ENCODE results near the gene ZC3H18.
"Not testable (repeated sequence)": the region's sequence is repeated elsewhere in the genome, so short reads cannot be mapped to it uniquely, and the experiment has no call there.

Gene ZC3H18

GRCh38 chr16:88605186-88606147 lies 35.3 kb downstream of the ZC3H18 start:
- no peak for TF ChIP-seq POLR2A (IDR thresholded peaks at IDR 0.05; ENCODE audit: extremely low read depth, insufficient read length)
- no peak for TF ChIP-seq MYC (IDR thresholded peaks at IDR 0.05; ENCODE audit: low read depth, low read length)
- TF ChIP-seq CTCF (IDR thresholded peaks at IDR 0.05; ENCODE audit: low read depth, low read length) = no peak
- no peak for TF ChIP-seq MAX (IDR thresholded peaks at IDR 0.05; ENCODE audit: low read depth, low read length)
- DNase-seq (ENCODE audit: low read depth) = no peak
- H3K4me3 ChIP-seq (ENCODE audit: low read depth, low read length) = no peak overlapping the region

GRCh38 chr16:88606148-88606757 lies 36.0 kb downstream of the ZC3H18 start:
- no peak overlapping the region for H3K4me3 ChIP-seq (ENCODE audit: low read depth, low read length)
- no peak for DNase-seq (ENCODE audit: low read depth)
- TF ChIP-seq MYC (IDR thresholded peaks at IDR 0.05; ENCODE audit: low read depth, low read length) = no peak
- no peak for TF ChIP-seq MAX (IDR thresholded peaks at IDR 0.05; ENCODE audit: low read depth, low read length)
- TF ChIP-seq CTCF (IDR thresholded peaks at IDR 0.05; ENCODE audit: low read depth, low read length) = no peak
- TF ChIP-seq POLR2A (IDR thresholded peaks at IDR 0.05; ENCODE audit: extremely low read depth, insufficient read length) = no peak

- no peak for TF ChIP-seq MAX (IDR thresholded peaks at IDR 0.05; ENCODE audit: low read depth, low read length)
- TF ChIP-seq MYC (IDR thresholded peaks at IDR 0.05; ENCODE audit: low read depth, low read length) = no peak
- no peak for TF ChIP-seq CTCF (IDR thresholded peaks at IDR 0.05; ENCODE audit: low read depth, low read length)
- TF ChIP-seq POLR2A (IDR thresholded peaks at IDR 0.05; ENCODE audit: extremely low read depth, insufficient read length) = no peak
- H3K4me3 ChIP-seq (ENCODE audit: low read depth, low read length) = no peak overlapping the region
- no peak for DNase-seq (ENCODE audit: low read depth)
Observed at GRCh38 chr16:88608076-88608475, 37.9 kb downstream of the ZC3H18 start.

GRCh38 chr16:88609426-88609825 lies 39.2 kb downstream of the ZC3H18 start:
- DNase-seq (ENCODE audit: low read depth); H3K4me3 ChIP-seq (ENCODE audit: low read depth, low read length): not testable (repeated sequence)

- TF ChIP-seq MAX (IDR thresholded peaks at IDR 0.05; ENCODE audit: low read depth, low read length) (no peak), CTCF (IDR thresholded peaks at IDR 0.05; ENCODE audit: low read depth, low read length) (peak; percentile 1)
- no peak overlapping the region for H3K4me3 ChIP-seq (ENCODE audit: low read depth, low read length)
- no peak for DNase-seq (ENCODE audit: low read depth)
Observed at GRCh38 chr16:88610080-88610479, 39.9 kb downstream of the ZC3H18 start.

GRCh38 chr16:88610909-88611812 lies 41.0 kb downstream of the ZC3H18 start:
- DNase-seq (ENCODE audit: low read depth) = no peak
- H3K4me3 ChIP-seq (ENCODE audit: low read depth, low read length) = no peak overlapping the region

More at GRCh38 chr16:88610909-88611812, 41.0 kb downstream of the ZC3H18 start:
- no peak for TF ChIP-seq MAX (IDR thresholded peaks at IDR 0.05; ENCODE audit: low read depth, low read length)
- TF ChIP-seq MYC (IDR thresholded peaks at IDR 0.05; ENCODE audit: low read depth, low read length) = no peak
- no peak for TF ChIP-seq CTCF (IDR thresholded peaks at IDR 0.05; ENCODE audit: low read depth, low read length)
- no peak for TF ChIP-seq POLR2A (IDR thresholded peaks at IDR 0.05; ENCODE audit: extremely low read depth, insufficient read length)

Measured in NB4 (cell line).